WTC11 (cell line): Measurements from ENCODE around the gene PDZD7.

Experiments used
- ELF4 ChIP-seq: sonication (generic); formaldehyde crosslinking; IDR thresholded peaks from 2 replicates; pipeline ENCODE4 v1.8.1; 2022; ENCODE audit warnings: low read depth, mild to moderate bottlenecking, moderate library complexity, missing genetic modification reagents
- TF ChIP-seq, protein P1 (sequence below): sonication (generic); formaldehyde crosslinking; conservative IDR thresholded peaks from 2 replicates; pipeline ENCODE4 v1.8.1; 2022; ENCODE audit warnings: mild to moderate bottlenecking, missing genetic modification reagents

- TF ChIP-seq, protein P1, sequence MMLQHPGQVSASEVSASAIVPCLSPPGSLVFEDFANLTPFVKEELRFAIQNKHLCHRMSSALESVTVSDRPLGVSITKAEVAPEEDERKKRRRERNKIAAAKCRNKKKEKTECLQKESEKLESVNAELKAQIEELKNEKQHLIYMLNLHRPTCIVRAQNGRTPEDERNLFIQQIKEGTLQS (CRISPR knock-in tag), result no peak
- no peak for TF ChIP-seq ELF4 (CRISPR knock-in tag)
These were observed 50.2 kb downstream of the PDZD7 start for GRCh38 chr10:100980711-100981110.
